Fibroblast of the conjunctiva (primary cell): ENCODE data around the gene MYL3.

ENCODE experiments used
- DNase-seq: peaks from one replicate; pipeline ENCODE4 v3.0.0-alpha.2; 2010; ENCODE audit warnings: low read depth

MYL3 gene

GRCh38 chr3:46883054-46883829 lies 20.0 kb upstream of the MYL3 start:
- DNase-seq, result no peak

GRCh38 chr3:46882377-46883053 lies 19.3 kb upstream of the MYL3 start:
- no peak for DNase-seq

- DNase-seq, result no peak
Observed at GRCh38 chr3:46881596-46882376, 18.5 kb upstream of the MYL3 start.

GRCh38 chr3:46880884-46881595 lies 17.8 kb upstream of the MYL3 start:
- DNase-seq, result no peak

- no peak for DNase-seq
Observed at GRCh38 chr3:46878781-46879436, 15.7 kb upstream of the MYL3 start.

- DNase-seq, result no peak
Observed at GRCh38 chr3:46877406-46878125, 14.3 kb upstream of the MYL3 start, which contains the start of gene PTH1R. Gene PTH1R, plus strand, starts transcription at chr3:46877721. Its CDS starts 5,839 bp downstream, at chr3:46883560.

- no peak for DNase-seq
Observed at GRCh38 chr3:46876313-46877300, 13.4 kb upstream of the MYL3 start.

- no peak for DNase-seq
Observed at GRCh38 chr3:46875560-46875959, 12.3 kb upstream of the MYL3 start.

- DNase-seq, result no peak
Observed at GRCh38 chr3:46874430-46874829, 11.2 kb upstream of the MYL3 start.

- DNase-seq, result no peak
Observed at GRCh38 chr3:46873521-46873920, 10.3 kb upstream of the MYL3 start.

- no peak for DNase-seq
Observed at GRCh38 chr3:46871222-46871621, 8.0 kb upstream of the MYL3 start.

GRCh38 chr3:46870651-46871050 lies 7.4 kb upstream of the MYL3 start:
- no peak for DNase-seq

GRCh38 chr3:46869440-46869839 lies 6.2 kb upstream of the MYL3 start:
- DNase-seq, result no peak

GRCh38 chr3:46868948-46869347 lies 5.7 kb upstream of the MYL3 start:
- no peak for DNase-seq

GRCh38 chr3:46868287-46868686 lies 5.0 kb upstream of the MYL3 start:
- DNase-seq, result no peak

GRCh38 chr3:46867550-46867898 lies 4.3 kb upstream of the MYL3 start:
- DNase-seq, result peak; percentile 45

- no peak for DNase-seq
Observed at GRCh38 chr3:46866720-46867549, 3.7 kb upstream of the MYL3 start.

- no peak for DNase-seq
Observed at GRCh38 chr3:46866032-46866595, 2.9 kb upstream of the MYL3 start.

GRCh38 chr3:46865546-46865945 lies 2.3 kb upstream of the MYL3 start:
- DNase-seq, result no peak
